Activated effector memory CD4-positive, alpha-beta T cell treated with Interleukin-2 at 50 U/mL for 16 hours (primary cell): ENCODE data around the gene TOB1.

Experiments used
- DNase-seq: peaks from one replicate; pipeline ENCODE4 v3.0.0-alpha.2; 2020

Gene TOB1

DNA sequence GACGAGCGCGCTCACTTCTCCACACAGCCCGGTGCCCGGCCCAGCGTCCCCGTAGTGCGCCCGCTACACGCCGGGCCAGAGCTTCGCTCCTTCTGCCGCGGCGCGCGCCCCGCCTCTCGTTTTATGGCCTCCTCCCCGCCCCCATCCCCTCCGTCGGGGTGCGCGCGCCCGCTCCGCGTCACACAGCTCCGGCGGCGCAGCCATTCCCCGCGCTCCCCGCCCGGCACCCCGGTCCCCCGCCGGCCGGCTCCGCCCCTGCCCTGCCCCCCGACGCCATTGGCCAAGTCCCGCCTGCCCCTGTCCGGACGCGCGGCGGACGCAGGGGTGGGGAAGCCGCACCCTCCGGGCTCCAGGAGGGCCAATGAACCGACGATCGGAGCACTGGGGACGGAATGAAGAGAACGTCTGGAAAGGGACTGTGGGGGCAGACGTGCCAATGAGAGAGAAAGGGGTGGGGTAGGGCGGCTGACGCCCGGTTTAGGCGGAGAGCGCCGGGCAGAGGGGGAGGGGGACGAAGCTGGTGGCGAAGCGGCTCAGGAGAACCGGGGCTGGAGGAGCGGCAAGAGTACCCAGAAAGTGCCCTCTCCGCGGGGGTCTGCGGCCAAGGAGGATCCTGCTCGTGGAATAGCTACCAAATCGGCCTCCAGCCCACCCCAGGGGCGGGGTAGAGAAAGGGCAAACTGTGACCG is at the start of gene TOB1:
Gene TOB1, minus strand, starts transcription at position 94 of the 689 bp plus-strand sequence. CDS start 2,337 bp downstream, outside the sequence.
- peak; percentile 94 for DNase-seq

DNA sequence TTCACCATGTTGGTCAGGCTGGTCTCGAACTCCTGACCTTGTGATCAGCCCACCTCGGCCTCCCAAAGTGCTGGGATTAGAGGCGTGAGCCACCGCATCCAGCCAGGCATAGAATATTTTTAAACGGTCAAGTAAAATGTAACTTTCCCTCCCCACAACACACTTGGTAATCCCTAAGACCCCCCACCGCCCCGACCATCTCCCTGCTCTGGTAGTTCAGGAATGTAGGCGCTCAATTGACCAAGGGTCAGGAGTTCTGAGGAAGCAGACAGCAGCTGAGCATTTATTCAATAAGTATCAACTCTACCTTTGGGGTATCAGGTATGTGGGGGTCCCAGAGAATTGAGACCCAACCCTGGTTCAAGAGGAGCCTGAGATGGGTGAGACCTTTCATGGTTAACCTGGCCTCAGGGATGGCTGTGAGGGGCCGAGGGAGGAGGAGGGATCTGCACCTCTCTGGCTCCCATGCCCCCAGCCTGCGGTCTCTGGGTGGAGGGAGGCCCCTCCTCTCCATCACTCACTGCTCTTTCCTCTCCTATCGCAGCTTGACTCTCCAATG is 48.4 kb upstream of the TOB1 start:
- no peak for DNase-seq

DNA sequence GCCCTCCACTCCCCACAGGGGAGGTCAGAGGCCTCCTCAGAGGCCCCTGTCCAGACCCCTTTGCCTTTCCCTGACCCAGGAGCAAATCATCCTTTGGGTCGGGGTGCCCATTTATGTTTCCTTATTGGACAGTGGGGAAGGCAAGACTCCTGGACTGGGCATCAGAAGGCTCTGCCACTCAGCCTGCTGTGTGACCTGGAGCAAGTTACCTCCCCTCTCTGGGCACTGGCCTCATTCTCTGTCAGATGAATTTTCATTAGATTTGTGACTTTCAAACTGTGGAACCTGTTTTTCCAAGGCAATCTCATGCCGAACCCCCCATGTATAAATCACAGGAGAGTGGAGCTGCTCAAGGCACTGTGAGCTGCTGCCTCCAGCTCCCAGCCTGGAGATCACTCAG is 47.0 kb upstream of the TOB1 start:
- DNase-seq = no peak

- no peak for DNase-seq
Measured at GRCh38 chr17:50911890-50912289, 45.7 kb upstream of the TOB1 start.

DNA sequence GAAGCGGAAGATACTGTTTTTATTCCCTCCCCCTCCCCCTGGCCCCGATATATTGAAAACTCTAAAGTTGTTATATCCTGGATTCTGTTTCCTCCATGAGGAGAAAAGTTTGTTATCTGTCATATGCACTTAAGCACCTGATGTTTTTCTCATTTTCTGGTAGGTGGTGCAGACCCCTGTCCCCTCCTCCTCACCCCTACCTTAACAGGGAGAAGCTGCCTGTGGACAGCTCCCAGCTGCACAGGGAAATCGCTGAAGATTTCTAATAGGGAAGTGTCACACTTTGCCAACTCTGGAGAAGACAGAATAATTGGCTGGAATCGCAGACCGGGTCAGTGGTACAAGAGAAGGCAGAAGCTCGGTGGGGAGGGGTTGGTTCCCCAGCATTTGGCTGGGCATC is 45.3 kb upstream of the TOB1 start:
- no peak for DNase-seq

- peak; percentile 73 for DNase-seq
Measured at GRCh38 chr17:50909765-50910605, 43.8 kb upstream of the TOB1 start.

DNA sequence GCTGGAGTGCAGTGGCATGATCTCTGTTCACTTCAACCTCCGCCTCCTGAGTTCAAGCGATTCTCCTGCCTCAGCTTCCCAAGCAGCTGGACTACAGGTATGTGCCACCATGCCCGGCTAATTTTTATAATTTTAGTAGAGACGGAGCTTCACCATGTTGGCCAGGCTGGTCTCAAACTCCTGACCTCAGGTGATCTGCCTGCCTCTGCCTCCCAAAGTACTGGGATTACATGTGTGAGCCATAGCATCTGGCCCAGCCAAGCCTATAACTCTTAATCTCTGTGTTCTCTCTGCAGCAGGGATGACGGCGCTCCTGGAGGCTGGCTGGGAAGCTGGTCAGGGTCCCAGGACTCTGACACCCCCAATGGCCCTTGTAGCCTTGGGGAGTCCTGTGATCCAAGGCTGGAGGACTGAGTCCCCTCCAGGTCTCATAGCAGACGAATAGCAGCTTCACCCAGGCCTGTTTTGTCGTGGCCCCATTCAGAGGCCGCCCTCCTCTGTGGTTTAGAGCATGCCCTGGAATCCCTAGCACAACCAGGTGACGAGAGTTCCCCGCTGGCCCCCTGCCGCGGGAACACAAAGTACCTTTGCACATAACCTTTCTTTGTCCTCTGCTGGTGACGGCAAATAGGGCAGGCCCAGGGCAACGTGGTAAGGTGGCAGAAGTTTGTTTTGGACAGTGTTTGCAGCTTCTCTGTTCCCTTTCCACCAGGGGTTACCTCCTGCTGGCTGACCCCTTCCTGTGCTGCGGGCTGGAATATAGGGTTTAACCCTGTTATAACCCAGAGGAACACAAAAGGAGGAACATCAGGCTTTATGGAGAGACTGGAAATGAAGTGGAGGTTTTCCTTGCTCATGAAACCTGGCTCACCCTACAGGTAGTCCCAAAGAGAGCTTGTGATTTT is 43.0 kb upstream of the TOB1 start:
- DNase-seq = peak; percentile 38

GRCh38 chr17:50908140-50908859 is 42.1 kb upstream of the TOB1 start:
- no peak for DNase-seq

DNA sequence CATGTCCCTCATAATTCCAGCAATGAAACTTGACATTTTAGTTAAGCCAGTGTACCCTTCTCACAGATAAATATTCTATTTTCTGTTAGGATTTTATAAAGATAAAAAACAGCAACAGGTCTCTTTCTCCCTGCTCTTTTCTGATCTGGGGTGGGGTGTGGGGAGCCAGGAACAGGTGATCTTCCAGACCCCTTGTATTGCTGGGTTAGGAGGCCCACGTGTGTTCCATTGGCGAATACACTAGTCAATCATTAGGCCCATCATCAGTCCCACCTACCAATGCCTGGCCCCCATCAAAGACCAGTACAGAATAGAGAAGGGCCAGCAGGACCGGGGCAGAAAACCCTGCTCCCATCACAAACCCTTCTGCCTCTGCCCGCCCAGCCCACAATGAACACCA is 40.3 kb upstream of the TOB1 start:
- no peak for DNase-seq

- no peak for DNase-seq
Measured at GRCh38 chr17:50905460-50905803, 39.3 kb upstream of the TOB1 start.

- DNase-seq = no peak
Measured at GRCh38 chr17:50904518-50905459, 38.6 kb upstream of the TOB1 start.

DNA sequence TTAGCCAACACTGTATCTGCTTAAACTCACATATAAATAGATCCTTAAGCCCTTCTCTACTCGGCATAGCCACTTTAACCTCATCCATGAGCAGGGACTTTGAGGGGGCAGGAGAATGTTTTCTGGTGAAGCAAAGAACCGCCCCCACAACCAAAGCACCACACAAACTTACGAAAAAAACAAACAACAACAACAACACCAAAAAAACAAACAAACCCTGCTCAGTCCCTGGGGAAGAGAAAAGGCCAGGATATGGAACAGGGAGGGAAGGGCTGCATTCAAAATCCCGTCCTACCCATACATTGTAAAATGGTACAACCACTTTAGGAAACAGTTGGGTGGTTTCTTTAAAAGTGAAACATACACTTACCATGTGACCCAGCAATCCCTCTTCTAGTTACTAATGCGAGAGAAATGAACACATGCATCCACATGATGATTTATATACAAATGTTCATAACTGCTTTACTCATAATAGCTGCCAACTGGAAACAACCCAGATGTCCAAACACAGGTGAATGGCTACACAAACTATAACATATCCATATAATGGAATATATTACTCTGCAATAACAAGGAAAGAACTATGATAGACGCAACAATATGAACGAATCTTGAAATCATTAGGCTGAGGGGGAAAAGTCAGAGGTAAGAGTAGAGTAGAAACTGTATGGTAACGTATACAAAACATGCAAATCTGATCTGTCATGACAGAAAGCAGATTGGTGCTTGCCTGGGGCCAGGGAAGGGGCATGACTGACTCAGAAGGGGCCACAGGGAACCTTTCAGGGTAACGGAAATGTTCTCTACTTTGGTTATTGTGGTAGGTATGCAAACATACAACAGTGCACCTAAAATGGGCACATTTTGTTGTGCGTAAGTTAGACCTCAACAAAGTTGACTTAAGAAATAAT is 37.7 kb upstream of the TOB1 start:
- peak; percentile 25 for DNase-seq

DNA sequence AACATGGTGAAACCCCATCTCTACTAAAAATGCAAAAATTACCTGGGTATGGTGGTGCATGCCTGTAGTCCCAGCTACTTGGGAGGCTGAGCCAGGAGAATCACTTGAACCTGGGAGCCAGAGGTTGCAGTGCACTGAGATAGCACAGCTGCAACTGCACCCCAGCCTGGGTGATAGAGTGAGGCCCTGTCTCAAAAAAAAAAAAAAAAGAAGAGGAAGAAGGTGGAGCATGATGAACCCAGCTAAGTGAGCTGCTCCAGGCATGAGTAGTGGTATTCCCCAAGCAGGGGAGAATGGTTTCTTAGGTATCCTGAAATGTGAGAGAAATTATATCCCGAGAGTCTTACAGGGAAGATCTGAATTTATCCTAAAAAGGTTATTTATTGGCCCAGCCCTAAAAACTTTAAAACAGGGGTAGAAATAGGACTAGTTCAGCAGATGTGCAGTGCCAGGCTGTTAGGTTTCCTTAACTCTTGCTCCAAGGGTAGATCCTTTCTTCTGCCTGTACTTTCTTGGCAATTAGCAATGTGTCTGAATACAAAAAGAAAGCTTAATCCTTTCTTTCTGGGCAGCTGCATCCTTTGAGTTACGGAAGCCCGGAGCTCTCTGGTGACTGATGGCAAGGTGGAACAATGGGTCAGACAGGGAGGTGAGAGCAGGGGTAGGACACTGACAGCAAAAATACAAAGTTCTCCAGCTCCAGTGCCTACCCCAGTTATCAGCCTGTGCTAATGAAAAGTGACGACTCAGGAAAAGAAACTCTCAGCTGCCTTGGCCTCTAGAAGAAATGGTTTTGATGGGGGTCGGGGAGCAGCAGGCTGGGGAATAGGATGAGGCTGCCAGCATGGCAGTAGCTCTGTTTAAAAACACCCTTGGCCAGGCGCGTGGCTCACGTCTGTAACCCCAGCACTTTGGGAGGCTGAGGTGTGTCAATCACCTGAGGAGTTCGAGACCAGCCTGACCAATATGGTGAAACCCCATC is 36.5 kb upstream of the TOB1 start:
- DNase-seq = no peak

GRCh38 chr17:50900383-50900892 is 34.3 kb upstream of the TOB1 start:
- no peak for DNase-seq

DNA sequence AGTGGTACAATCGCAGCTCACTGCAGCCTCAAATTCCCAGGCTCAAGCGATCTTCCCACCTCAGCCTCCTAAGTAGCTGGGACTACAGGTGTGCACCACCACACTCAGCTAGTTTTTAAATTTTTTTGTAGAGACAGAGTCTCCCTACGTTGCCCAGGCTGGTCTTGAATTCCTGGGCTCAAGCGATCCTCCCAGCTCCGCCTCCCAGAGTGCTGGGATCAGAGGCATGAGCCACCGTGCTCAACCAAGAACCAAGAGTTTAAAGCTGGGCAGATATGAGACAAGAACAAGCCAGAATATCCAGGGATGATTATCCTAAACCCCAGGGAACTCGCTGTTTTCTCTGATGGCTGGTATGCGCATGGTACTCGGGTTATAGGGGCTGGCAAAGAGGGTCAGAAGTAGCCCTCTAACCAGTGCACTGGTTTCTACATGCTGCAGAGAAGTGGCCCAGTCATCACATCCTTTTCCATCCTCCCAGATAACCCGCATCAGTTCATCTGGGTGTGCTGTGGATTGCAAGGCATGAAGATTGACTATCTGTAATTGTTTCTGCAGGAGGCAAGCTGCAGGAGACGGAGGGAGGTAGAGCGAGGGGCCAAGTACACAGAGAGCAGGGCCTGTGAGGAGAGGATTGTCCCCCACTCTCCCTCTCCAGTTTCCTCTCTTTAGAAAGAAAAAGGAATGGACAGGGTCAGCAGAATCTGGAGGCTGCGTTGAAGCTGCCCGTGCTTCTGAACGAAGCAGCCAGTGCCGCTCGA is 33.6 kb upstream of the TOB1 start:
- no peak for DNase-seq

- no peak for DNase-seq
Measured at GRCh38 chr17:50899005-50899460, 32.9 kb upstream of the TOB1 start.

GRCh38 chr17:50898369-50899004 is 32.3 kb upstream of the TOB1 start:
- DNase-seq = no peak
